Omental fat pad (tissue), 4 donors: Measurements from ENCODE around the gene CEMIP. TPM values are rescaled to one million over a fixed set of nuclear protein-coding genes. Genes with fewer than 3 reads are reported as not detected.

ENCODE experiments used
- ATAC-seq: fragments of 150-250 bp; one replicate; pipeline ENCODE4 v1.9.1; 2016; ENCODE audit warnings: mild to moderate bottlenecking, moderate library complexity; ENCODE audit not compliant: low FRiP score
- DNase-seq: peaks from one replicate; pipeline ENCODE4 v3.0.0-alpha.2; 2019; ENCODE audit warnings: low spot score
- CTCF ChIP-seq, 3 donors: fragments of 450-650 bp; IDR thresholded peaks; one replicate each; pipeline ENCODE4 v1.5.1; 2016 to 2017; ENCODE audit warnings: antibody characterized with exemption in 3 of 3, mild to moderate bottlenecking in 3 of 3, moderate library complexity in 2 of 3
- total RNA-seq, 4 donors: library from RNA; depleted of rRNA; stranded (reverse); fragments of >200 nt; gene quantifications; one replicate each; pipeline ENCODE4 v1.1.0, GENCODE V29; 2016

Gene CEMIP
- total RNA-seq, 4 donors from 2014 or later = 0.19 to 9.5 (median 1.2) TPM; not detected in 1

- DNase-seq (no peak), ATAC-seq (no peak)
- TF ChIP-seq CTCF (IDR thresholded peaks at IDR 0.05) = no peak
Measured at GRCh38 chr15:80977627-80978036, 198.5 kb downstream of the CEMIP start.

- TF ChIP-seq CTCF (IDR thresholded peaks at IDR 0.05) = no peak
- ATAC-seq = no peak
- no peak for DNase-seq
Measured at GRCh38 chr15:80978685-80979329, 199.6 kb downstream of the CEMIP start.

GRCh38 chr15:80979538-80980200 lies 200.5 kb downstream of the CEMIP start:
- TF ChIP-seq CTCF (IDR thresholded peaks at IDR 0.05) = no peak
- DNase-seq (no peak), ATAC-seq (no peak)

GRCh38 chr15:80982205-80982604 lies 203.0 kb downstream of the CEMIP start:
- DNase-seq (no peak), ATAC-seq (no peak)
- no peak for TF ChIP-seq CTCF (IDR thresholded peaks at IDR 0.05)

- no peak for TF ChIP-seq CTCF (IDR thresholded peaks at IDR 0.05)
- ATAC-seq (no peak), DNase-seq (no peak)
Measured at GRCh38 chr15:80982839-80983238, 203.7 kb downstream of the CEMIP start.

- no peak for TF ChIP-seq CTCF (IDR thresholded peaks at IDR 0.05)
- ATAC-seq (no peak), DNase-seq (no peak)
Measured at GRCh38 chr15:80984856-80985255, 205.7 kb downstream of the CEMIP start.

GRCh38 chr15:80985981-80986380 lies 206.8 kb downstream of the CEMIP start:
- TF ChIP-seq CTCF (IDR thresholded peaks at IDR 0.05) = no peak
- ATAC-seq (no peak), DNase-seq (no peak)
